Endodermal cell (in vitro differentiated cells): Measurements from ENCODE around the gene CACNA2D4. TPM values are rescaled to one million over a fixed set of nuclear protein-coding genes. Genes with fewer than 3 reads are reported as not detected.

Source experiments
- DNase-seq: peaks from one replicate; pipeline ENCODE4 v3.0.0-alpha.2; 2017
- H3K27ac ChIP-seq: 2 replicates; pipeline ENCODE4 v1.5.1; 2013; ENCODE audit warnings: mild to moderate bottlenecking, low read depth, low read length, moderate library complexity
- H3K27me3 ChIP-seq: 2 replicates; pipeline ENCODE4 v1.6.1; 2013; ENCODE audit warnings: mild to moderate bottlenecking, low read length, moderate library complexity; ENCODE audit not compliant: insufficient read depth, control insufficient read depth, poor library complexity, severe bottlenecking
- H3K36me3 ChIP-seq: 2 replicates; pipeline ENCODE4 v1.7.0; 2013; ENCODE audit warnings: mild to moderate bottlenecking, low read length, moderate library complexity; ENCODE audit not compliant: control insufficient read depth, insufficient read depth
- H3K4me1 ChIP-seq: one replicate; pipeline ENCODE4 v1.7.0; 2013; ENCODE audit warnings: low read length; ENCODE audit not compliant: control insufficient read depth, insufficient read depth
- H3K4me3 ChIP-seq: 2 replicates; pipeline ENCODE4 v1.5.1; 2013; ENCODE audit warnings: mild to moderate bottlenecking, low read length, moderate library complexity
- H3K9ac ChIP-seq: 2 replicates; pipeline ENCODE4 v1.6.1; 2013; ENCODE audit warnings: mild to moderate bottlenecking, low read length, moderate library complexity; ENCODE audit not compliant: poor library complexity, severe bottlenecking; ENCODE audit errors: extremely low read depth
- H3K9me3 ChIP-seq: 2 replicates; pipeline ENCODE4 v1.6.1; 2013; ENCODE audit warnings: mild to moderate bottlenecking, low read length, moderate library complexity; ENCODE audit not compliant: control insufficient read depth
- H3K27ac Mint-ChIP-seq: 2 replicates; pipeline ENCODE4 v1.8.0; 2020; ENCODE audit warnings: mixed read lengths
- H3K27me3 Mint-ChIP-seq: 2 replicates; pipeline ENCODE4 v1.8.0; 2021; ENCODE audit warnings: mild to moderate bottlenecking, mixed read lengths; ENCODE audit not compliant: insufficient read depth
- H3K36me3 Mint-ChIP-seq: 2 replicates; pipeline ENCODE4 v1.8.0; 2020; ENCODE audit warnings: low read depth, mixed read lengths
- H3K4me1 Mint-ChIP-seq: 2 replicates; pipeline ENCODE4 v1.8.0; 2020; ENCODE audit warnings: mixed read lengths
- H3K4me3 Mint-ChIP-seq: 2 replicates; pipeline ENCODE4 v1.8.0; 2020; ENCODE audit warnings: mild to moderate bottlenecking, moderate library complexity, mixed read lengths
- H3K9me3 Mint-ChIP-seq: 2 replicates; pipeline ENCODE4 v1.8.0; 2020; ENCODE audit warnings: mild to moderate bottlenecking, mixed read lengths
- WGBS, 2 experiments: methylation state at CpG; one replicate each; pipeline versions ENCODE4 v1.1.5 to v1.1.7; 2013; ENCODE audit warnings: missing lambda C conversion rate in 2 of 2, mixed read lengths in 1 of 2; ENCODE audit not compliant: insufficient coverage in 1 of 2, insufficient read length in 1 of 2; 5-methylcytosine and 5-hydroxymethylcytosine counted together
- total RNA-seq, 2 donors: library from RNA; stranded (reverse); fragmentation: NEBNext Ultra II Directional in 1 of 2; extraction: Animal tissue kit (Norgen Biotek cat#: 25700) in 1 of 2; gene quantifications; 2 replicates in 1 of 2; 3 replicates in 1 of 2; pipeline ENCODE4 v1.2.1, GENCODE V29; 2021
- TF ChIP-seq, protein P1 (sequence below): fragments of 200-600 bp; sonication (generic); conservative IDR thresholded peaks from 2 replicates; pipeline ENCODE4 v1.5.0; 2021; ENCODE audit warnings: antibody characterized with exemption, mild to moderate bottlenecking

The CACNA2D4 gene
- total RNA-seq, 2 donors from 2014 or later = 4.3 to 5.7 TPM

GRCh38 chr12:1864867-1865266 is 53.6 kb downstream of the CACNA2D4 start:
- Mint-ChIP-seq H3K27me3 (peaks cover 2% of the 10 kb centered on the region), H3K36me3 (no peaks in the 10 kb centered on the region), H3K4me1 (no peaks in the 10 kb centered on the region), H3K4me3 (no peak overlapping the region), H3K27ac (no peak overlapping the region), H3K9me3 (peaks cover 16% of the 10 kb centered on the region)
- 96 to 97% methylated on average over 12 to 37 of the region's 37 CpGs for WGBS, 2 experiments
- TF ChIP-seq, protein P1, sequence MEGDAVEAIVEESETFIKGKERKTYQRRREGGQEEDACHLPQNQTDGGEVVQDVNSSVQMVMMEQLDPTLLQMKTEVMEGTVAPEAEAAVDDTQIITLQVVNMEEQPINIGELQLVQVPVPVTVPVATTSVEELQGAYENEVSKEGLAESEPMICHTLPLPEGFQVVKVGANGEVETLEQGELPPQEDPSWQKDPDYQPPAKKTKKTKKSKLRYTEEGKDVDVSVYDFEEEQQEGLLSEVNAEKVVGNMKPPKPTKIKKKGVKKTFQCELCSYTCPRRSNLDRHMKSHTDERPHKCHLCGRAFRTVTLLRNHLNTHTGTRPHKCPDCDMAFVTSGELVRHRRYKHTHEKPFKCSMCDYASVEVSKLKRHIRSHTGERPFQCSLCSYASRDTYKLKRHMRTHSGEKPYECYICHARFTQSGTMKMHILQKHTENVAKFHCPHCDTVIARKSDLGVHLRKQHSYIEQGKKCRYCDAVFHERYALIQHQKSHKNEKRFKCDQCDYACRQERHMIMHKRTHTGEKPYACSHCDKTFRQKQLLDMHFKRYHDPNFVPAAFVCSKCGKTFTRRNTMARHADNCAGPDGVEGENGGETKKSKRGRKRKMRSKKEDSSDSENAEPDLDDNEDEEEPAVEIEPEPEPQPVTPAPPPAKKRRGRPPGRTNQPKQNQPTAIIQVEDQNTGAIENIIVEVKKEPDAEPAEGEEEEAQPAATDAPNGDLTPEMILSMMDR = no peak
- Histone ChIP-seq H3K27ac (no peak overlapping the region), H3K9me3 (peaks cover 5% of the 10 kb centered on the region), H3K9ac (no peak overlapping the region), H3K4me1 (no peaks in the 10 kb centered on the region), H3K36me3 (no peaks in the 10 kb centered on the region), H3K4me3 (no peak overlapping the region), H3K27me3 (no peaks in the 10 kb centered on the region)
- peak; percentile 42 for DNase-seq

- Mint-ChIP-seq H3K36me3 (no peaks in the 10 kb centered on the region), H3K9me3 (peaks cover 13% of the 10 kb centered on the region), H3K27ac (no peak overlapping the region), H3K27me3 (peaks cover 2% of the 10 kb centered on the region), H3K4me1 (peaks cover 2% of the 10 kb centered on the region), H3K4me3 (no peak overlapping the region)
- TF ChIP-seq, protein P1 = no peak
- no peaks in the 10 kb centered on the region for H3K4me1 ChIP-seq
- peaks cover 5% of the 10 kb centered on the region for H3K9me3 ChIP-seq
- no peak overlapping the region for H3K4me3 ChIP-seq
- no peaks in the 10 kb centered on the region for H3K36me3 ChIP-seq
- H3K27me3 ChIP-seq = no peaks in the 10 kb centered on the region
- DNase-seq = peak; percentile 39
- no peak overlapping the region for H3K9ac ChIP-seq
- H3K27ac ChIP-seq = no peak overlapping the region
- WGBS, 2 experiments = 95 to 97% methylated on average over 27 of the region's 27 CpGs
Measured at GRCh38 chr12:1864456-1864855, 54.0 kb downstream of the CACNA2D4 start.

GRCh38 chr12:1863823-1864222 is 54.6 kb downstream of the CACNA2D4 start:
- Mint-ChIP-seq H3K4me1 (peaks cover 2% of the 10 kb centered on the region), H3K27me3 (peaks cover 2% of the 10 kb centered on the region), H3K4me3 (no peak overlapping the region), H3K9me3 (peaks cover 11% of the 10 kb centered on the region), H3K27ac (no peak overlapping the region), H3K36me3 (no peaks in the 10 kb centered on the region)
- no peaks in the 10 kb centered on the region for H3K27me3 ChIP-seq
- peak; percentile 20 for DNase-seq
- H3K36me3 ChIP-seq = no peaks in the 10 kb centered on the region
- 92 to 95% methylated on average over 14 to 16 of the region's 16 CpGs for WGBS, 2 experiments
- H3K9ac ChIP-seq = no peak overlapping the region
- no peaks in the 10 kb centered on the region for H3K4me1 ChIP-seq
- H3K27ac ChIP-seq = no peak overlapping the region
- no peak overlapping the region for H3K4me3 ChIP-seq
- TF ChIP-seq, protein P1 = no peak
- peaks cover 5% of the 10 kb centered on the region for H3K9me3 ChIP-seq
